Fibroblast of pulmonary artery (primary cell): Measurements from ENCODE around the gene PPY.

Experiments
- DNase-seq: peaks from one replicate; pipeline ENCODE4 v3.0.0-alpha.2; 2010; ENCODE audit warnings: low read depth
- H3K4me3 ChIP-seq: replicated peaks from 2 replicates; pipeline ENCODE4 v1.5.1; 2011; ENCODE audit warnings: low read depth, mild to moderate bottlenecking, control low read depth, low read length, moderate library complexity
- CTCF ChIP-seq: IDR thresholded peaks from 2 replicates; pipeline ENCODE4 v1.5.1; 2011; ENCODE audit warnings: mild to moderate bottlenecking, control low read depth, low read length, inconsistent platforms; ENCODE audit errors: missing control alignments

PPY gene

GRCh38 chr17:43983196-43983514 lies 40.9 kb upstream of the PPY start:
- no peak overlapping the region for H3K4me3 ChIP-seq
- DNase-seq: no peak
- TF ChIP-seq CTCF: no peak

GRCh38 chr17:43982171-43982570 lies 39.9 kb upstream of the PPY start:
- TF ChIP-seq CTCF: no peak
- no peak for DNase-seq
- no peak overlapping the region for H3K4me3 ChIP-seq

GRCh38 chr17:43979671-43980070 lies 37.4 kb upstream of the PPY start:
- no peak for TF ChIP-seq CTCF
- DNase-seq: no peak

GRCh38 chr17:43979011-43979410 lies 36.7 kb upstream of the PPY start:
- TF ChIP-seq CTCF: no peak
- DNase-seq: no peak
- no peak overlapping the region for H3K4me3 ChIP-seq

More at GRCh38 chr17:43979671-43980070, 37.4 kb upstream of the PPY start:
- no peak overlapping the region for H3K4me3 ChIP-seq

- DNase-seq: no peak
- TF ChIP-seq CTCF: no peak
- no peak overlapping the region for H3K4me3 ChIP-seq
Measured at GRCh38 chr17:43978078-43978477, 35.8 kb upstream of the PPY start.

- TF ChIP-seq CTCF: no peak
- no peak for DNase-seq
Measured at GRCh38 chr17:43976963-43977837, 34.9 kb upstream of the PPY start.

GRCh38 chr17:43975898-43976297 lies 33.6 kb upstream of the PPY start:
- DNase-seq: no peak
- no peak overlapping the region for H3K4me3 ChIP-seq
- no peak for TF ChIP-seq CTCF

More at GRCh38 chr17:43976963-43977837, 34.9 kb upstream of the PPY start:
- no peak overlapping the region for H3K4me3 ChIP-seq
